HG03460 (cell line): ENCODE measurements around the gene NFIA.

Experiments
- ATAC-seq: cut with Tn5 transposase; IDR thresholded peaks from one replicate; pipeline ENCODE4 v1.9.1; 2021; ENCODE audit not compliant: unreplicated experiment

The NFIA gene

DNA sequence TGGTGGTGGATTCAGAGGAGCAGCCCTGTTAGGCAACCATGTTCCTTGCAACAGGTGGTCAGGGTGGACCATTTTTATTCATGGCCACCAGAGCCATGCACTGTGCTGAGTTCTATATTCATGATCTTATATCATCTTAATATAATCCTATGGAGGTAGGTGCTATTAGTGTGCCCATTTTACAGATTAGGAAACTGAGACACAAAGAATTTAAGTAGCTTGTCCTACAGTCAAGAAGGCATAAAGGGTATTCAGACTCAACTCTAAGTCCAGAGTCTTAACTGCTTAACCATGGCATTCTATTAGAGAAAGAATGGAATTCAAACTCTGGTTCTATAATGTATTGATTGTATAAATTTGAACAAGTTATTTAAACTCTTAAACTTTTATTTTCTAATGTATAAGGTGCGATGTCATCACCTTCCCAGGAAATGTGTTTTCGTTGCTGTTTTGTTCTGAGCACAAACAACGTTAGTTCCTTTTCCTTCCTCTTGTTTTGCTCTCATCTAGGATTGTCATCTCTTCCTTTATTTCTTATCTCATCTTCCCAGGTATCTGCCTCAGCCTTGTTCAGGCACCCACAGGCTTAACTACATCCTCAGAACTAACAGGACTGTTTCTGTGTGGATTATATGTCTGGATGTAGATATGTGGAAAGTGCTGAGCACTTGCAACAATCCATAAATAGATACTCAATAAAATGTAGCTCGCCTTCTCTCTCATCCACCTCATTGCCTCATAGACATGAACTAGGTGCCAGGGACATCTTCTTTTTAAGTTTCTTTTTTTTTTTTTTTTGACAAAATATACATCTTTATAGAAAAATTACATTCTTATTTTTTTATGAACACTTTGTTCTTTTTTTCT, 207.1 kb downstream of the NFIA start:
- no peak for ATAC-seq

GRCh38 chr1:61290525-61290924, 208.2 kb downstream of the NFIA start:
- no peak for ATAC-seq

GRCh38 chr1:61293197-61293596, 210.8 kb downstream of the NFIA start:
- no peak for ATAC-seq

DNA sequence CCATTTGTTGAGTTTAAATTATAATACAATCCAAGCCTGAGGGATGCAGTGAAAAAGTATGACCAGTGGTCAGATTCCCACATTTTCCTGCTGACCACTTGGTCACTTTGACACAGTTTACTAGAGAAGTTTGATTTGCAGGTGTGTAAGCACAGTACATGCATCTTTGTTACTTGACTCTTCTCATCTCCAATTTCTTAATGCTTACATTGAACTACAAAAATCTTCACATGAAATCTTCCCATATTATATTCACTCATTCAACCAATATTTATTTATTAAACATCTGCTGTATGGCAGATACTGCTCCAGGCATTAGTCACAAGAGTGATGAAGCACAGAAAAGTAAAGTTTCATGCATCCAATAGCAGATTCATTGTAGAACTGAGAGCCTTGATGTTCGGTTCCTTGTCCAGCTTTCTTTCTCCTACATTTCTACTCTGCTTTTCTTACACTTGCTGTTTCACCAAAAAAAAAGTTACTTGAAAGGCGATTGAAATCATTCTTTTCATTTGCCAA, 211.7 kb downstream of the NFIA start:
- ATAC-seq, result no peak

- no peak for ATAC-seq
Measured at GRCh38 chr1:61294930-61295329, 212.6 kb downstream of the NFIA start.

- no peak for ATAC-seq
Measured at GRCh38 chr1:61295818-61296537, 213.6 kb downstream of the NFIA start.

DNA sequence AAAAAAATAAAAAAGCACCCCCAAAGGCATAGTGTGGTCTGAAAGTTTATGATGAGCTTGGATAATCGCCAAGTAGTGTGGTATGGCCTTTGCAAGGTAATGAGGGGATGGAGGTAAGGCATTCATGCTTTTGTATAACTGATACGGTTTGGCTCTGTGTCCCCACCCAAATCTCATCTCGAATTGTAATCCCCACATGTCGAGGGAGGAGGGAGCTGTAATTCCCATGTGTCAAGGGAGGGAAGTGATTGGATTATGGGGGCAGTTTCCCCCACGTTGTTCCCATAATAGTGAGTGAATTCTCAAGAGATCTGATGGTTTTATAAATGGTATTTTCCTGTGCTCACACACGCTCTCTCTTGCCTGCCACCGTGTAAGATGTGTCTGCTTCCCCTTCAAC, 215.5 kb downstream of the NFIA start:
- no peak for ATAC-seq

DNA sequence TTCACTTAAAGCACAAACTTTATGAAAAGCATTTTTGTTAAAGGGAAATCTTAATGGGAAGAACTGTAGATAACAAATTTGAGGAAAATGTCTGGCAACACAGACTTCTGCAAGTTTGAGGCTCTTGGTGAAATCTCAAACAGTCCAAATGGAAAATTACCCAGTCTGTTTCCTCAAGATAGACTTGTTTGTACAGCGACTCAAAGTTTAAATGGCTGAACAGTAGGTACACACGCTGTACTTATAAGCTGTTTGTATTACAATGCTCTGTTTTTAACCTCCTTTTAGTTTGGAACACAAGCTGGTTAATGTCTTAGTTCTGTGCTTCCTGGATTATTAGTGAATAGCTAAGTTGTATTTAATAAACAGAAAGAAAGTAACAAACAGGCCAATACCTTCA, 217.1 kb downstream of the NFIA start:
- ATAC-seq, result no peak

DNA sequence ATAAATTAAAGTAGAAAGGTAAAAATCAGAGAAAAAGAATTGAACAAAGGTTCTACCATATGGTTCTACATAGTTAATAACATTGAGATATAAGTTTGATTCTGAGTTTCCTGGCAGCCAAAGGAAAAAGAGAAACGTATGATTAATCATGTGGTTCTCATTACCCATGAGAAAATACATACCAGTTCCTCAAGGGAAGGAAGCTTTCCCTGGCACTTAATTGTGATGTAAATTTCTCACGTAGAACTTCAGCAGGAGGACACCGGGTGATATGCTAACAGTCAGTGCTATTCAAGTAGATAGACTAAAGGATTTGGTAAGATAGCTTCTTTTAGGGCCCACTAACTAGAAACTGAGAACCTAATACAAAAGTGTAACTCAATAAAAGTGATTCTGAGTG, 218.5 kb downstream of the NFIA start:
- no peak for ATAC-seq

DNA sequence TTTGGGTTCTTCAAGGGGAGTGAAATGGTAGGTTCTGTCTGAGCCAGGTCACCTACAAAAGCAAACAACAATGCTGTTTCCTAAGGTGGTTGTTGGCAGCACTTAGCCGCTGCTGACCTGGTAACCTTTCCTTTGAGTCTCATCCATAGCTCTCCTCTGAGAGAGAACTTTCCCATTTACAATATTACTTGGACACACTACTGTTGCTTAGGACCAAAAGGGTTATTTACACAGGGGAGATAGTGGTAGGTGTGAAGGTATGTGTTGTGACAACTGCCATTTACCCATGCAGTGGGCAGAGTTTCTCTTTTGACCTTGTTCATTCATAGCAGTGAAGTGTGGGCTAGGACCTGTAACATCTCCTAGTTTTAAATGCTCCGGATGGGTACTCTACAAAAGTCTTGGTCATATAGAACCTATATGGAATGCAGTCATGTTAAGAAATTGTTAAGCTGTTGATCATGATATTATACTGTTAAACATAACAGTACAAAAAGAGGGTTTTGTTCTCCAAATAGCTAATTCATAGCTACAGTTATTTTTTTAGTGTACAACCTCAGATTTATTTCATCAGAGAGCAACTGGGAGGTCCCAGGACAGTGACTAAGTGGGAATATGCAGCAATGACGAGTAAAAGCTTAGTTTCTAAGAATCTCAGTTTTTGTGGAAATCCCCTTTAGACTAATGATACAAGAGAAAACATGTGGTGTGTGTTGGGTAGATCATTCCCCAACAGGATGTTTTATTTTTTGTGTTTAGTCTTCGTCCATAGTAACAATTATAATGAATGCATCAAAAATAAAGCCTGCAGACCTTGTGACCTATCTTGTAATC, 219.7 kb downstream of the NFIA start:
- ATAC-seq, result no peak

GRCh38 chr1:61307422-61308142, 225.2 kb downstream of the NFIA start:
- no peak for ATAC-seq

DNA sequence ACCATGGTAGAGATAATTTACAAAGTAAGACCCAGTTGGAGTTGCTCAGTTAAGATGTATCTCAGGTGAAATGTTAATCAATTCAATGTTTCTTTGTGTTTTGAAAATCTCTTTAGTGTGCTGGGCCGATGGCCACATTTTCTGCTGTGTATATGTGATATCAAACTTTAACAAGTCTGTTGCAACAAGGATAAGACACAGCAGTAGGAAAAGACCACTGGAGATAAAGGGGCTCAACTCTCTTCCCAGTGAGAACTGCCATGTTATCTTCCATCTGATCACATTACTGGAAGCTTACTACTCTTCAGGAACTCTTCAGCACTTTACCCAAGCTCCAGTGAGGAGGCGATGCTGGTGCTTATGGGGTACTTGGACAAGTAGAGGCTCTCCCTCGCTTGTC, 227.7 kb downstream of the NFIA start:
- ATAC-seq, result no peak

DNA sequence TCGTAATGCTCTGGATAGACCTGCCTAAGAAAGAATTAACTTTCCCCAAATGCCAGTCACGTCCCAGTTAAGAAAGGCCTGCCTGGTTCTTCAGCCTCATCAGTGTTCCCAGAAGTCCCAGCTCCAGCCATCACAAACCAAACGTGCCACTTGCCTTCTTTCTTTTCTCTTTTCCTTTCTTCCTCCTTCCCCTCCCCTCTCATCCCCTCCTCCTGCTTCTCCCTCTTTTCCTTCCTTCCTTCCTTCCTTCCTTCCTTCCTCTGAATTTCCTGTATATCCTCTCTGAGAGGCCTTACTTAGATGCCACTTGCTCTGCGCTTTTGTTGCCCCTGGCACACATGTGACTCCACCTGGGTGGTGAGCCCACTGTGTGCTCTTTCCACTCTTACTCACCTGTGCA, 228.2 kb downstream of the NFIA start:
- ATAC-seq, result no peak

GRCh38 chr1:61313906-61314422, 231.6 kb downstream of the NFIA start:
- no peak for ATAC-seq

- no peak for ATAC-seq
Measured at GRCh38 chr1:61315011-61315410, 232.7 kb downstream of the NFIA start.

GRCh38 chr1:61316493-61316892, 234.1 kb downstream of the NFIA start:
- no peak for ATAC-seq

DNA sequence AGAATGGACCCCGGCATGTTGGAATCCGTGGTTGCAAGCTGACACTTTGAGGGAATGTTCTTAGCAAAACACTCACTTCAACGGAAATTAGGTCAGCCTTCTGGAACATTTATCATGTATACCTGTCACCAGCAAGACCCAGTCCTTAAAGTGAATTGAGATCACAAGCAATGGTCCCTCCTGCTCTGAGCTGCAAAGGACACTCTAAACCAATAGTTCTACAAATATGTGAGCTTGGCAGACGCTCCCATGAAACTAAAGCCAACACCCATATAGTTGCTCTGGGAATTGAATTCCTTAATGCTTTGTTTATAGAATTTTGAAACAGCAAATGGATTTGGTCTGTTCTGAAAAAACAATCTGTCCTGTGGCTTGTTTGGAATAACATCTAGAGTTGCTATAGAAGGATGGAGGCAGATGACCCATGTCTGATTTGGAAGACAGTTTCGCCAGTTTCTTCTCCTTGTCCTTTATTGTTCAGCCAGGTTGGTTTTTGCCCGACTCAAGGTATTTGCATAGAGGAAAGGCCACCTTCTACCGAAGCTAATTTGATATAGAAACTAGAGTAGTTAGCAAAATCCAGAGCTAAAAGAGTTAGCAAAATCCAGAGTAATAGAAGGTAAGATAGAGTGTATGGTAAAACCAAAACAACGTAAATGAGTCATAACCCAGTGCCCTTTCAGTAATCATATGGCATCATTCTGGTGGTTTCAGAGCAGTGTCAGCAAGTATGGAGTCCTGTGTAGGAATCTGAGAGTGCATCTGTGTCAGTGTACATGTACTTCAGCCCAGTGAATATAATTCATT, 236.2 kb downstream of the NFIA start:
- ATAC-seq, result peak; percentile 98

- no peak for ATAC-seq
Measured at GRCh38 chr1:61320575-61320974, 238.2 kb downstream of the NFIA start.

DNA sequence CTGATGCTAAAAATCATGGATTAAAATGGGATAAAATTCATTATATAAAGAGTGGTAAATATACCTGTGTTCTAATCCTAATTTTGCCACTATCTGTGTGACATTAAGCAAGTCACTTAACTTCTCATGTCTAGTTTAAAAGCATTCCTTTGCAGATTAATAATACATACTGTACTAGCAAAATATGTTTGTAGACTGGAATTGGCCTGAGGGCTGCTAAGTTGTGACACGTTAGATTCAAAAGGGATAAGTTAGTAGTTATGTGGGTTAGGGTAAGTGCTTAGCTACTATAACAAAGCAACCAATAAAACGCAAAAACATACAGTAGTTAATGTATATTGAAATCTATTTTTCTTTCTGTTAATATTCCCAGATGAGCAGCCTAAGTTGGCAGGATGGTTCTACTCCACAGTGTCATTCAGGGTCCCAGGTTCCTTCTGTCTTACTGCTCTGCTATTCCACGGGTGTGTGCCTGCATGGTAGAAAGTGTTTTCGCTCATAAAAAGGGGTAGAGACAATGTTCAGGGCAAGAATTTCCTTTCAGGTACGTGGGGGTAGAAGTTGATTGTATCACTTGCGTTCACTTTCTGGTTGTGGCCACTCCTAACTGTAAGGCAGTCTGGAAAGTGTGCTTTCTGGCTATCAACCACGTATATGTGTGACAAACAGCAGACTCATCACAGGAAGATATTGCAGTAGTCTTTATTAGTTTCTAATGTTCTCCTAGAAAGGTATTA, 239.8 kb downstream of the NFIA start:
- ATAC-seq, result no peak
